Measurements from ENCODE around the gene VSTM2L.

VSTM2L gene

GRCh38 chr20:37931153-37931922, 28.4 kb downstream of the VSTM2L start:
- Mint-ChIP-seq H3K36me3 (ENCODE audit: low read depth) (no peaks in the 10 kb centered on the region), H3K27me3 (peaks cover 13% of the 10 kb centered on the region), H3K4me3 (no peak overlapping the region), H3K4me1 (no peaks in the 10 kb centered on the region), H3K9me3 (no peaks in the 10 kb centered on the region), H3K27ac (no peak overlapping the region)
- ATAC-seq (no peak), DNase-seq (no peak)

- Mint-ChIP-seq H3K4me1 (no peaks in the 10 kb centered on the region), H3K36me3 (ENCODE audit: low read depth) (no peaks in the 10 kb centered on the region), H3K27ac (no peak overlapping the region), H3K9me3 (no peaks in the 10 kb centered on the region), H3K27me3 (peaks cover 13% of the 10 kb centered on the region), H3K4me3 (no peak overlapping the region)
- ATAC-seq (no peak), DNase-seq (no peak)
Measured at GRCh38 chr20:37932074-37932473, 29.1 kb downstream of the VSTM2L start.

- ATAC-seq, result no peak
- peaks cover 13% of the 10 kb centered on the region for H3K27me3 Mint-ChIP-seq
- no peaks in the 10 kb centered on the region for H3K36me3 Mint-ChIP-seq (ENCODE audit: low read depth)
- no peak for DNase-seq
- no peaks in the 10 kb centered on the region for H3K9me3 Mint-ChIP-seq
- no peaks in the 10 kb centered on the region for H3K4me1 Mint-ChIP-seq
- H3K4me3 Mint-ChIP-seq, result no peak overlapping the region
- H3K27ac Mint-ChIP-seq, result no peak overlapping the region
Measured at GRCh38 chr20:37932919-37933318, 30.0 kb downstream of the VSTM2L start.

- no peaks in the 10 kb centered on the region for H3K9me3 Mint-ChIP-seq
- H3K4me3 Mint-ChIP-seq, result no peak overlapping the region
- ATAC-seq (no peak), DNase-seq (no peak)
- H3K36me3 Mint-ChIP-seq (ENCODE audit: low read depth), result no peaks in the 10 kb centered on the region
- H3K4me1 Mint-ChIP-seq, result no peaks in the 10 kb centered on the region
- peaks cover 11% of the 10 kb centered on the region for H3K27me3 Mint-ChIP-seq
- no peak overlapping the region for H3K27ac Mint-ChIP-seq
Measured at GRCh38 chr20:37933786-37934633, 31.1 kb downstream of the VSTM2L start.

- no peak for DNase-seq
- Mint-ChIP-seq H3K4me3 (no peak overlapping the region), H3K27ac (no peak overlapping the region), H3K27me3 (peaks cover 4% of the 10 kb centered on the region), H3K36me3 (ENCODE audit: low read depth) (no peaks in the 10 kb centered on the region), H3K9me3 (no peaks in the 10 kb centered on the region), H3K4me1 (no peaks in the 10 kb centered on the region)
- ATAC-seq, result no peak
Measured at GRCh38 chr20:37934634-37935375, 31.9 kb downstream of the VSTM2L start.

- Mint-ChIP-seq H3K4me1 (no peaks in the 10 kb centered on the region), H3K36me3 (ENCODE audit: low read depth) (no peaks in the 10 kb centered on the region), H3K27me3 (peaks cover 4% of the 10 kb centered on the region), H3K27ac (no peak overlapping the region), H3K4me3 (no peak overlapping the region), H3K9me3 (no peaks in the 10 kb centered on the region)
- ATAC-seq, result no peak
- DNase-seq, result no peak
Measured at GRCh38 chr20:37935435-37935834, 32.5 kb downstream of the VSTM2L start.

- DNase-seq (no peak), ATAC-seq (no peak)
- H3K27ac Mint-ChIP-seq, result no peak overlapping the region
- H3K36me3 Mint-ChIP-seq (ENCODE audit: low read depth), result no peaks in the 10 kb centered on the region
- H3K4me3 Mint-ChIP-seq, result no peak overlapping the region
- H3K9me3 Mint-ChIP-seq, result no peaks in the 10 kb centered on the region
- H3K27me3 Mint-ChIP-seq, result peaks cover 2% of the 10 kb centered on the region
- no peaks in the 10 kb centered on the region for H3K4me1 Mint-ChIP-seq
Measured at GRCh38 chr20:37936041-37936440, 33.1 kb downstream of the VSTM2L start.

- H3K9me3 Mint-ChIP-seq, result no peaks in the 10 kb centered on the region
- ATAC-seq, result no peak
Measured at GRCh38 chr20:37936451-37936850, 33.5 kb downstream of the VSTM2L start.

GRCh38 chr20:37937686-37938085, 34.8 kb downstream of the VSTM2L start:
- H3K4me3 Mint-ChIP-seq, result no peak overlapping the region
- H3K4me1 Mint-ChIP-seq, result no peaks in the 10 kb centered on the region
- no peak for ATAC-seq
- H3K27ac Mint-ChIP-seq, result no peak overlapping the region
- peaks cover 2% of the 10 kb centered on the region for H3K27me3 Mint-ChIP-seq
- no peaks in the 10 kb centered on the region for H3K9me3 Mint-ChIP-seq
- no peak for DNase-seq
- no peaks in the 10 kb centered on the region for H3K36me3 Mint-ChIP-seq (ENCODE audit: low read depth)

More at GRCh38 chr20:37936451-37936850, 33.5 kb downstream of the VSTM2L start:
- peaks cover 2% of the 10 kb centered on the region for H3K27me3 Mint-ChIP-seq
- H3K4me1 Mint-ChIP-seq, result no peaks in the 10 kb centered on the region
- H3K27ac Mint-ChIP-seq, result no peak overlapping the region
- H3K4me3 Mint-ChIP-seq, result no peak overlapping the region
- no peaks in the 10 kb centered on the region for H3K36me3 Mint-ChIP-seq (ENCODE audit: low read depth)
- DNase-seq, result no peak

GRCh38 chr20:37938181-37938750, 35.3 kb downstream of the VSTM2L start:
- H3K4me1 Mint-ChIP-seq, result no peaks in the 10 kb centered on the region
- no peak overlapping the region for H3K27ac Mint-ChIP-seq
- H3K27me3 Mint-ChIP-seq, result peaks cover 2% of the 10 kb centered on the region
- H3K4me3 Mint-ChIP-seq, result no peak overlapping the region
- no peaks in the 10 kb centered on the region for H3K36me3 Mint-ChIP-seq (ENCODE audit: low read depth)
- DNase-seq (no peak), ATAC-seq (no peak)
- no peaks in the 10 kb centered on the region for H3K9me3 Mint-ChIP-seq

- H3K27ac Mint-ChIP-seq, result no peak overlapping the region
- peaks cover 2% of the 10 kb centered on the region for H3K27me3 Mint-ChIP-seq
- H3K4me1 Mint-ChIP-seq, result no peaks in the 10 kb centered on the region
- H3K36me3 Mint-ChIP-seq (ENCODE audit: low read depth), result no peaks in the 10 kb centered on the region
- DNase-seq, result no peak
- ATAC-seq, result no peak
- no peaks in the 10 kb centered on the region for H3K9me3 Mint-ChIP-seq
- no peak overlapping the region for H3K4me3 Mint-ChIP-seq
Measured at GRCh38 chr20:37938954-37939353, 36.0 kb downstream of the VSTM2L start.

GRCh38 chr20:37939701-37940560, 37.0 kb downstream of the VSTM2L start:
- H3K27ac Mint-ChIP-seq, result no peak overlapping the region

GRCh38 chr20:37940858-37941257, 37.9 kb downstream of the VSTM2L start:
- Mint-ChIP-seq H3K36me3 (ENCODE audit: low read depth) (no peaks in the 10 kb centered on the region), H3K4me1 (no peaks in the 10 kb centered on the region), H3K27ac (no peak overlapping the region), H3K4me3 (no peak overlapping the region), H3K9me3 (no peaks in the 10 kb centered on the region), H3K27me3 (no peaks in the 10 kb centered on the region)
- ATAC-seq (no peak), DNase-seq (no peak)

More at GRCh38 chr20:37939701-37940560, 37.0 kb downstream of the VSTM2L start:
- no peak for DNase-seq
- no peaks in the 10 kb centered on the region for H3K4me1 Mint-ChIP-seq
- H3K27me3 Mint-ChIP-seq, result peaks cover 2% of the 10 kb centered on the region
- no peak for ATAC-seq
- H3K9me3 Mint-ChIP-seq, result no peaks in the 10 kb centered on the region
- no peaks in the 10 kb centered on the region for H3K36me3 Mint-ChIP-seq (ENCODE audit: low read depth)
- no peak overlapping the region for H3K4me3 Mint-ChIP-seq

- H3K9me3 Mint-ChIP-seq, result no peaks in the 10 kb centered on the region
Measured at GRCh38 chr20:37941332-37941731, 38.4 kb downstream of the VSTM2L start.

More at GRCh38 chr20:37941332-37941731, 38.4 kb downstream of the VSTM2L start:
- DNase-seq (no peak), ATAC-seq (no peak)
- Mint-ChIP-seq H3K36me3 (ENCODE audit: low read depth) (no peaks in the 10 kb centered on the region), H3K27ac (no peak overlapping the region), H3K4me1 (no peaks in the 10 kb centered on the region), H3K4me3 (no peak overlapping the region), H3K27me3 (no peaks in the 10 kb centered on the region)
